DOHH2 (cell line): ENCODE measurements around the gene DIP2C.
"Not testable (repeated sequence)": the region's sequence is repeated elsewhere in the genome, so short reads cannot be mapped to it uniquely, and the experiment has no call there.

ENCODE experiments used
- H3F3A ChIP-seq: fragments of 200-600 bp; sonication (generic), shearing (Covaris generic); 2 replicates; pipeline ENCODE4 v1.6.0; 2016; ENCODE audit warnings: antibody characterized with exemption, mild to moderate bottlenecking; ENCODE audit not compliant: control insufficient read depth, insufficient read depth
- H3K27ac ChIP-seq: fragments of 200-600 bp; sonication (generic); 2 replicates; pipeline ENCODE4 v1.5.1; 2014; ENCODE audit warnings: low read depth, mild to moderate bottlenecking, low read length, moderate library complexity
- H3K27me3 ChIP-seq: fragments of 200-600 bp; sonication (generic); 2 replicates; pipeline ENCODE4 v1.6.1; 2014; ENCODE audit warnings: mild to moderate bottlenecking, low read length, mixed read lengths; ENCODE audit not compliant: control insufficient read depth
- H3K36me3 ChIP-seq: fragments of 200-600 bp; sonication (generic); 2 replicates; pipeline ENCODE4 v1.6.1; 2014; ENCODE audit warnings: mild to moderate bottlenecking, low read length, moderate library complexity, mixed read lengths; ENCODE audit not compliant: control insufficient read depth
- H3K4me1 ChIP-seq: fragments of 200-600 bp; sonication (generic); 2 replicates; pipeline ENCODE4 v1.6.1; 2014; ENCODE audit warnings: mild to moderate bottlenecking, low read length, mixed read lengths; ENCODE audit not compliant: control insufficient read depth
- H3K4me2 ChIP-seq: fragments of 200-600 bp; sonication (generic); 2 replicates; pipeline ENCODE4 v1.6.0; 2014; ENCODE audit warnings: mild to moderate bottlenecking, low read length, moderate library complexity
- H3K4me3 ChIP-seq: fragments of 200-600 bp; sonication (generic); 2 replicates; pipeline ENCODE4 v1.5.1; 2014; ENCODE audit warnings: mild to moderate bottlenecking, low read length, mixed read lengths
- H3K79me2 ChIP-seq: fragments of 200-600 bp; sonication (generic); 2 replicates; pipeline ENCODE4 v1.6.1; 2014; ENCODE audit warnings: mild to moderate bottlenecking, low read length, mixed read lengths; ENCODE audit not compliant: control insufficient read depth
- H3K9me2 ChIP-seq: fragments of 200-600 bp; sonication (generic); replicated peaks from 2 replicates; pipeline ENCODE4 v1.6.1; 2014; ENCODE audit warnings: mild to moderate bottlenecking, low read length, mixed read lengths; ENCODE audit not compliant: control insufficient read depth
- H3K9me3 ChIP-seq: fragments of 200-600 bp; sonication (generic); 2 replicates; pipeline ENCODE4 v1.6.1; 2014; ENCODE audit warnings: antibody characterized with exemption, low read length, mixed read lengths; ENCODE audit not compliant: control insufficient read depth, insufficient read depth
- H4K20me1 ChIP-seq: fragments of 200-600 bp; sonication (generic); 2 replicates; pipeline ENCODE4 v1.6.0; 2014; ENCODE audit warnings: low read depth, mild to moderate bottlenecking, antibody characterized with exemption, low read length, moderate library complexity; ENCODE audit not compliant: control insufficient read depth, insufficient read depth
- EZH2phosphoT487 ChIP-seq: fragments of 200-600 bp; sonication (generic); IDR thresholded peaks from 2 replicates; pipeline ENCODE4 v1.6.1; 2017; ENCODE audit warnings: borderline replicate concordance, mild to moderate bottlenecking, antibody characterized with exemption, low read length, moderate library complexity, mixed read lengths
- TF ChIP-seq, protein P1 (sequence below): fragments of 200-600 bp; sonication (generic); IDR thresholded peaks from one replicate; pipeline ENCODE4 v1.5.1; 2014; ENCODE audit warnings: antibody characterized with exemption, mild to moderate bottlenecking, low read depth, low read length; ENCODE audit not compliant: poor library complexity, severe bottlenecking

The DIP2C gene

DNA sequence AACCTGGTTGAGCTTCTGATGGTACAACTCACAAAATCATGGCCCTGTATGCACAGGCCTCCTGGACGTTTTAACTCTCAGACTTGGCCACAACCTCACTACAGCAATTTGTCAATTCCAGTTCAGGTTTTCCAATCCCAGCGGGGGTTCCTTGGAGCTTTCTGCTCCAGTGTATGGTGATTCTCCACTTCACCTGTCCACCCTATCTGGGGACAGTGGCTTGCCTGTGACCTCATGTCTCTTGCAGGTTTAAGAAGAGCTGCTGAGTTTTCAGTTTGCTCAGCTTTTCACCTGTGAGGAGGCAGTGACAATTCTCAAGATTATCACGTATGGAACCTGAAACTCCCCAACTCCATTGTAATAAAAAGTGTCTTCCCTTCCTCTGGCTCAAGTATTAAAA, 254.1 kb downstream of the DIP2C start:
- Histone ChIP-seq H3K27ac (no peak overlapping the region), H3K4me2 (no peak overlapping the region), H3K27me3 (no peaks in the 10 kb centered on the region), H3K9me2 (no peaks in the 10 kb centered on the region), H3K9me3 (no peaks in the 10 kb centered on the region), H3K36me3 (peaks cover 37% of the 10 kb centered on the region), H3F3A (peaks cover 9% of the 10 kb centered on the region), H3K79me2 (no peaks in the 10 kb centered on the region), H3K4me3 (no peak overlapping the region), H4K20me1 (no peaks in the 10 kb centered on the region; the same call in 1 of the 2 replicates), H3K4me1 (no peaks in the 10 kb centered on the region)
- TF ChIP-seq EZH2phosphoT487, result no peak
- TF ChIP-seq, protein P1, sequence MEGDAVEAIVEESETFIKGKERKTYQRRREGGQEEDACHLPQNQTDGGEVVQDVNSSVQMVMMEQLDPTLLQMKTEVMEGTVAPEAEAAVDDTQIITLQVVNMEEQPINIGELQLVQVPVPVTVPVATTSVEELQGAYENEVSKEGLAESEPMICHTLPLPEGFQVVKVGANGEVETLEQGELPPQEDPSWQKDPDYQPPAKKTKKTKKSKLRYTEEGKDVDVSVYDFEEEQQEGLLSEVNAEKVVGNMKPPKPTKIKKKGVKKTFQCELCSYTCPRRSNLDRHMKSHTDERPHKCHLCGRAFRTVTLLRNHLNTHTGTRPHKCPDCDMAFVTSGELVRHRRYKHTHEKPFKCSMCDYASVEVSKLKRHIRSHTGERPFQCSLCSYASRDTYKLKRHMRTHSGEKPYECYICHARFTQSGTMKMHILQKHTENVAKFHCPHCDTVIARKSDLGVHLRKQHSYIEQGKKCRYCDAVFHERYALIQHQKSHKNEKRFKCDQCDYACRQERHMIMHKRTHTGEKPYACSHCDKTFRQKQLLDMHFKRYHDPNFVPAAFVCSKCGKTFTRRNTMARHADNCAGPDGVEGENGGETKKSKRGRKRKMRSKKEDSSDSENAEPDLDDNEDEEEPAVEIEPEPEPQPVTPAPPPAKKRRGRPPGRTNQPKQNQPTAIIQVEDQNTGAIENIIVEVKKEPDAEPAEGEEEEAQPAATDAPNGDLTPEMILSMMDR, result no peak

DNA sequence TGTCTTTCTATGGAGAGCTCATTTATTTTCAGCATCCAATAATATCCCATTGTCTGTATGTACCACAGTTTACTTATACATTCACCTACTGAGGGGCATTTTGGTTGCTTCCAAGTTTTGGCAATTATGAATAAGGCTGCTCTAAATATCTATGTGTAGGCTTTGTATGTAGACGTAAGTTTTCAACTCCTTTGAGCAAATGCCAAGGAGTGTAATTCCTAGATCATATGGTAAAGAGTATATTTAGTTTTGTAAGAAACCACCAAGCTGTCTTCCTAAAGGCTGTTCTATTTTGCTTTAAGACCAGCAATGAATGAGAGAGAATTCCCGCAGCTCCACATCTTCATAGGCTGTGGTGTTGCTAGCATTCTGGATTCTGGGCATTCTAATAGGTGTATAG, 259.8 kb downstream of the DIP2C start:
- Histone ChIP-seq H3K4me2 (no peak overlapping the region), H3K4me3 (no peak overlapping the region), H3K4me1 (no peaks in the 10 kb centered on the region), H3K27me3 (no peaks in the 10 kb centered on the region), H3K36me3 (peaks cover 13% of the 10 kb centered on the region; the same call in 1 of the 2 replicates), H3K79me2 (no peaks in the 10 kb centered on the region), H3F3A (no peaks in the 10 kb centered on the region), H3K9me3 (no peaks in the 10 kb centered on the region), H4K20me1 (no peaks in the 10 kb centered on the region), H3K9me2 (no peaks in the 10 kb centered on the region), H3K27ac (no peak overlapping the region)
- TF ChIP-seq, protein P1, result no peak
- no peak for TF ChIP-seq EZH2phosphoT487

DNA sequence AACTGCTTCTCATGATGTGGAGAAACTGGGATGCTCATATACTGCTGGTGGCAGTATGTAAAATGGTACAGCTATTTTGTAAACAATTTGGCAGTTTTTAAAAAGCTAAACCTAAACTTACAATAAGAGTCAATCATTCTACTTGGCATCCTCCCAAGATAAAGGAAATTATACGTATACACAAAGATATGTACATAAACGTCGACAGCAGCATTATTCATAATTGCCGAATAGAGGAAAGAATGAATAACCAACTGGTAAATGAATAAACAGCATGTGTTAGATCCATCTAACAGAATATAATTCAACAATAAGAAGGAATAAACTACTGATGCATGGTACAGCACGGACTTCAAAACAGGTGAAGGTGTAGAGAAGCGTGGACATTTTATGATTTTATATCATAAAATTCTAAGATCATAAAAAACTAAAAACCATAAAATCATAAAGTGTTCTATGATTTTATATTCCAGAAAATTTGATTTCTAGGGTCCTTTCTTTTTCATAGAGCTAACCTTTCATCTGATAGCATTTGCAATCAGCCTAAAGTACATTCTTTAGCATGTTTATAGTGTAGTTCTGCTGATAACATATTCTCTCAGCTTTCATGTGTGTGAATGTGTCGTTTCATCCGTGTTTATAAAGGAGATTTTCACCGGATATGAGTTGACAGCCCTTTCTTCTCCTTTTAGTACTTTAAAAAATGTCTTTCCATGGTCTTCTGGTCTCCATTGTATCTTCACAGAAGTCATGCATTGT, 261.5 kb downstream of the DIP2C start:
- no peaks in the 10 kb centered on the region for H3F3A ChIP-seq
- H3K36me3 ChIP-seq, result peaks cover 13% of the 10 kb centered on the region; the same call in 1 of the 2 replicates
- H3K9me2 ChIP-seq, result no peaks in the 10 kb centered on the region
- TF ChIP-seq EZH2phosphoT487, result no peak
- H3K4me1 ChIP-seq, result no peaks in the 10 kb centered on the region
- no peak overlapping the region for H3K27ac ChIP-seq
- no peak overlapping the region for H3K4me2 ChIP-seq
- H3K79me2 ChIP-seq, result no peaks in the 10 kb centered on the region
- no peaks in the 10 kb centered on the region for H4K20me1 ChIP-seq
- H3K27me3 ChIP-seq, result no peaks in the 10 kb centered on the region
- no peak overlapping the region for H3K4me3 ChIP-seq
- no peaks in the 10 kb centered on the region for H3K9me3 ChIP-seq

DNA sequence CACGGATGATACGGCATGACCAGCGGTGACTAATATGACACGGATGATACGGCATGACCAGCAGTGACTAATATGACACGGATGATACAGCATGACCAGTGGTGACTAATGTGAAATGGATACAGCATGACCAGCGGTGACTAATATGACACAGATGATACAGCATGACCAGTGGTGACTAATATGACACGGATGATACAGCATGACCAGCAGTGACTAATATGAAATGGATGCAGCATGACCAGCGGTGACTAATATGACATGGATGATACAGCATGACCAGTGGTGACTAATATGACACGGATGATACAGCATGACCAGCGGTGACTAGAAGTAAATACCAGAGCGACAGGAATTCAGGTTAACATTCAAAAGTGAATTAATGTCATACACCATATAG, 264.1 kb downstream of the DIP2C start:
- not testable (repeated sequence) for H3K27ac ChIP-seq, H4K20me1 ChIP-seq, H3K9me2 ChIP-seq, H3K4me2 ChIP-seq, H3K79me2 ChIP-seq, H3K4me3 ChIP-seq, H3K9me3 ChIP-seq, H3K27me3 ChIP-seq, H3F3A ChIP-seq, H3K4me1 ChIP-seq
- peaks cover 23% of the 10 kb centered on the region for H3K36me3 ChIP-seq

DNA sequence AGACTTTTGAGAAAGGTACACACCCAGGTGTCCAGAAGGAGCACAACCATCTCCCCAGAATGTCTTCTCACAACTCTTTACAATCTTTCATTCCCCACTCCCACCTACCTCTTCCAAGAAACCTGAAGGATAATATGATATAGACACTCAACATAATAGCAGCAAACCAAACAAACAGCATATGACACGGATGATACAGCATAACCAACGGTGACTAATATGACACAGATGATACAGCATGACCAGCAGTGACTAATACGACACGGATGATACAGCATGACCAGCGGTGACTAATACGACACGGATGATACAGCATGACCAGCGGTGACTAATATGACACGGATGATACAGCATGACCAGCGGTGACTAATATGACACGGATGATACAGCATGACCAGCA, 264.7 kb downstream of the DIP2C start:
- not testable (repeated sequence) for H3K4me3 ChIP-seq, H4K20me1 ChIP-seq

More for the DNA sequence above, 264.7 kb downstream of the DIP2C start:
- H3K9me3 ChIP-seq, H3K9me2 ChIP-seq, H3K4me1 ChIP-seq, H3F3A ChIP-seq, H3K79me2 ChIP-seq, H3K4me2 ChIP-seq, H3K27me3 ChIP-seq, H3K27ac ChIP-seq: not testable (repeated sequence)
- peaks cover 27% of the 10 kb centered on the region for H3K36me3 ChIP-seq
